Amniotic stem cell (primary cell): ENCODE results near the gene PDLIM7.

Source experiments
- DNase-seq: peaks from one replicate; lab custom pipeline; 2025; lab: John Stamatoyannopoulos, UW

The PDLIM7 gene

DNA sequence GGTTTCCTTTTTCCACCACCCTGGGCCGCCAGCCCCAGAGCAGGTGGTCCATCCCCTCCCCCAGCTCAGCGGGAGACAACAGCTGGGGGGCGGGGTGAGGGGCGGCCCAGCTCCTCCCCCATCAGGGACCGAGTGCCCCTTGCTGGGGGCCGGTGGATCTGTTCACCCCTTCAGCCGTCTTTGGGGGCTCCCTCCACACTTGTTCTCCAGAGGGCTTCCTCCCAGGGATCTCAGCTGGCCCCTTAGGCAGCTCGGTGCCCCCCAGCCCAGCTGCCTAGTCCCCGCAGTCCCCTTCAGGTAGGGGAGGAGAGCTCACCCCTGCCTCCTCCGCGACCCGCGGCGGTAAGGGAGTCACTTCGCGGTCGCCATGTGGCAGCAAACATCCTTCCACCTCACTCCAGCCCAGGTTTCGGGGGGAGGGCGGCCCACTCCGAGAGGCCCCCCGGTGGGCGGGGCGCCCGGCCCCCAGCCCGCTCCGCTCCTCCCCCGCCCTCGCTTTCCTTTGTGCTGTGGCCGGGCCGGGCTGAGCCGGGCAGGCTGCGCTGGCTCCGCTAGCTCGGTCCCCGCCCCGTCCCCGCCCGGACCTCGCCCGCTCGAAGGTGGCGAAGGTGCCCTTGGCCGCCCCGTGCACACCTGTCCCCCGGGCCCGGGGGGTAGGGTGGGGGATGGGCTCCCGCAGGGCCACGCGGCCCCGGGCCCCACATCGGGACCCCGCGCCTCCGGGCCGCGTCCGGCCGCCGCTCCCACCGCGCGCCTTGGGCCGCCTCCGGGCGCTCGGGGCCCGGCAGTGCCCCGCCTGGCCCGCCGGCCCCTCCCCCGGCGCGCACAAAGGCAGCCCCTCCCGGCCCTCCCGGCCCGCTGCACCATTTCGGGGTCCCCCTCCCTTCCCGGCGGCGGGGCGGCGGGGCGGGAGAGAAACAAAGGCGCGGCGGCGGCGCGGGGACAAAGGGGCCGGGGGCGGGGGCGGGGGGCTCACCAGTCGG is 24.7 kb downstream of the PDLIM7 start:
- no peak for DNase-seq

DNA sequence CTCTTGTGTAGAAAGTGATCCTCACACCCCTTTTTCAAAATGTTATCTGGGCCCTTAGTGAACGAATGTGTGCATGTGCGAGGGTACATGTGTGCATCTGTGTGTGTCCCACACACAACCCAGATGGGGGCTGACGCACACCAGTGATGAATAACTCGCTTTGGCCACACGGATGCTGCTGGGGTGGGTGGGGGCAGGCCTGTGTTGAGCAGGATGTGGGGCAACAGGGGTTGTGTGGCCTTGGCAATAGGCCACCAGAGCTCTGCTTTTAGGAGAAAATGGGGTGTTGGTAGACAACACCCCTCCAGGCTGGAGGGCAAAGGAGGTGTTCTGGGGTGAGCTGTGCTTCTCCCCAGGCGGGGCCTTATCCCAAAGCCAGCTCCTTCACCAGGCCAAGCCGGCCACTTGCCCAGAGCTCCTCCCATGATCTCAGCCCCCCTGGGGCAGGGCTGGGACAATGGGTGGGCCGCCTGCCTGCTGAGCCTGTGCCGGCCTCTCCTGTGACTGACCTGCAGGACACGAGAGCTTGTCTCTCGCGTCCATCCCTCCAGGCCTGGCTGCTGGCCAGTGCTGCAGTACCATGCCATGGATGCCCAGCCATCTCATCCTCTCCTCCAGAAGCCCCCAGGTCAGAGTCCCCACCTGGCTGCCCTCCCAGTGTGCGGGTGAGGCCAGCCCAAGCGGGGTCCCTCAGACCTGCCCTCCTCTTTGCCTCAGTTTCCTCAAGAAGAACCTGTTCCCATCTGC is 25.6 kb downstream of the PDLIM7 start:
- no peak for DNase-seq

DNA sequence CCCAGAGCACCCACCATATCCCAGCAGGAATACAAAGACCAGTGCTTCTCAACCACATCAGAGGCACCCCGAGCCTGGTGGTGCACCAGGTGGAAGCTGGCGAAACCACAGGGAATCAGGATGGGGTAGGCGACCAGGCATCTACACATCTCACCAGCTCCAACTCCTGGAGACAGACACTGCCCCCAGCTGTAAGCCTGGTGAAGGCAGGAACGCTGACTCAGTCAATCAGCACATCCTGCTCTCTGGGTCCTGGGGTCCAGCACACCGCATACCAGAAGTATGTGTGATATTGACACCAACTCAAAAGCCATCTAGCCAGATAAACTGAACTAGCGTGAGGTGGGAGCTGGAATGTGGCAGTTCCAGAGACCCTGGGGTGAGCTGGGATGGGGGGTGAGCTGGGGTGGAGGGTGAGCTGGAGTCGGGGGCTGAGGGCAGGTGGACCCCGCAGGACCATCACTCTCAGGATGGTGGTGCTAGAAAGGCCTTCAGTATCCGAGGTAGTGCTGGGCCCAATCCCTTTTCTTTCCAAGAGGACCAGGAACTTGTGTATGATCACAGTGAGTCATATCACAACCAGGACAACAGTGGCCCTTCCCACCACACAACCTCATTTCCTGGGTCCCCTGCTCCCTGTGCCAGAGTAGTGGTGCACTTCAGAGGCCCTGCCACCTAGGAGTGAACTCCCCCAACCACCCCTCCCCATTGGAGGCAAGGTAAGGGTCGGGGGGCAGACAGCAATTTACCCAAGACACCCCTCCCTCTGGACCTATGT is 26.5 kb downstream of the PDLIM7 start:
- DNase-seq = no peak

DNA sequence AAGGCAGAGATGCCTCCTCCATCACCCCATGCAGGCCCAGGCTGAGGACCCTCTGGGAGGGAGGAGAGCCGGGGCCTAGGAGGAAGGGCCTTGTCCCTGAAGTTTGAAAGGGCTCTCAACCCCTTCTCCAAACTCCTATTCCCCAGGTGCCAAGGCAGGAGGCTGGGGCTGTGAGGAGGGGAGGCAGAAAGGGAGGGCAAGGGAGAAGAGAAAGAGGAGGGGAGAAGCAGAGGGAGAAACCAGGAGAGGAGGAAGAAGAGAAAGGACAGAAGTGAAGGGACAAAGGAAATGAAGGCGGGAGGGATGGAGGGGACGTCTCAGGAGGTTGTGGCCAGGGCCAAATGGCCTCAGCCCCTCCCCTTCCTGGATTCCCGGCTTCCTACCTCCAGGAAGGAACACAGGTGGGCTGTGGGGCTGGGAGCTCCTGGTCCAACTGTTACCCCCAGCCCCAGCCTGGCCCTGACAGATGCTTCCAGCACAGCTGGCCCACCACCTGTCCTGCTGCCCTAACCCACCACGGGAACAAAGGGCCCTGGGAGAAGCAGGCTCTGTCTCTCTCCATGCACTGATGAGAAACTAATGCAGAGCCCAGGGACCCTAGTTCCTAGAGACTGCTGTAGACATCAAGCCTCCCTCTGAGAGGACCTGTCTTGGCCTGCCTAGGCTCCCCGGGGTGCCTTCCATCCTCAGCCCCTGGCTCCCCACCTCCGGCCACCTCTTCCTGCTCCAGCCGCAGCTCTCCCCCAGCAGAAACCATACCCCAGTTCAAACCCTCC is 27.5 kb downstream of the PDLIM7 start:
- no peak for DNase-seq

DNA sequence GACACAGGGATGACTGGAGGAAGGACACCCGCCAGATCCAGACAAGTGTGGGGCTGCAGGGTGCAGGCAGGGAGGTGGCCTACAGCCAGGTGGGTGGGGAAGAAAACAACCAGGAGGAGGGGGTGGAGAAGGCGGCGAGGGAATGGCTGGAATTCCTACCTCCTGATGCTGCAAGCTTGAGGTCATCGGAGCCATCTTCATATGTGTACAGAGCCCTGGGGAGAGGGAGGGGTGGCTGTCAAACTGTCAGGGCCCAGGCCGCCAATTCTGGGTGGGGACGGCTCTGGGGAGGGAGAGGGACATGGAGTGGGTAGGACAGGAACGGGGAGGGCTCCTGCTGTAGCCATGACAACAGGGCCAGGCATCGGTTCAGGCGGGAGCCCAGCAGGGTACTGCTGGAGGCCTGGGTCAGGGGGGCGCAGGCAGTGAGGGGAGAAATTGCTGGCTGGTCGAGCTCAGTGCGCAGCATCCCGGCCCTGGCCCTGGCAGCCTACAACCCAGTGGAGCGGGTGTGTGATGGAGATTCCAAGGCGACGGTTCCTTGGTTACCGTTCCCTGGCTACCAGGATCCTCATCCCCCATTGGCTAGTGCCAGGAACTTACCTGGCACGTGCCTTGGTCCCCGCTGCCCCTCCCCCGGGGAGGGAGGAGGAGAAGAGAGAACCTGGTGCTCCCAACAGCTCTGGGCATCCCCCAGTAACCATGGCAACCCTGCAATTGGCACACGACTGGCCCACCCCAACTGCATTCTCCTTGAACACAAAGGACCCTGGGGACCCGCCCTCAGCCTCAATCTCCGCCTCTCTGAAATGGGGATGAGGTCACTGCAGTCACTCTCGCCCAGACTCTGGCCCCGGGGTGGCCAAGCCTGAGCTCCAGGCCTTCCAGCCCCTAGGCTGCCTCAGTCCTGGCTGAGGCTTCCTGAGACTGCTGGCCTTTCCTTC is 28.4 kb downstream of the PDLIM7 start:
- DNase-seq = no peak

DNA sequence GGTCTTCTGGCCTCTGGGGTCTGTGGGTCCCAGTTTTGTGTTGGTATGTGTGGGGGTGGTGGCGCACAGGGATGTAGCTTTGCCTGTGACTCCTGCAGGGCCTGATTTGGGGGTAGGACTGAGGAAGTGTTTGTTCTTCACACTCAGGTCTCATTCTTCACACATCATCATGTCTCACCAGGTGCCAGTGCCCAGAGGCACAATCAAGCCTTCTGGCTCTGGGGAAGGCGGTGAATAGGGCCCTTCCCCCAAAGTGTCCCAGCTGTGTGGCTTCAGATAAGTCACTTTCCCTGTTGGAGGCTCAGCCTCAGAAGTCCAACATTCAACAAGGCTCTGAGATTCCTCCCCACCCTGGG is 29.1 kb downstream of the PDLIM7 start:
- DNase-seq = no peak

DNA sequence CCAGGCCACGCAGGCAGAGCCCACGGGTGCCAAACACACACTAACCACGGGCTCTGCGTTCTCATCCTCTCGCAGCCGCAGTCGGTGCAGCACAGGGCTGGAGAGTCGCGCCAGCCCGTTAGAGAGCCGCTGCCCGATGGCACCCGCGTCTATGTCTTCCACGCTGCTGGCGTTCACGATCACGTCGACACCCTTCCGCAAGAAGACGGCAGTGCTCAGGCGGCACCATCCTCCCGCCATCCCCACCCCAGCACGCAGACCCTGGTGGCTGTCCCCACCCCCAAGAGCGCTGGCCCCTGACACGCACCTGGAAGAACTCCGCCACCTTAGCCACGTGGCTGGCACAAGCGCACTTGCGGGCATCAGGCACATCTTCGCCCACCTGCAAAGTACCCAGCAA is 30.0 kb downstream of the PDLIM7 start:
- DNase-seq = no peak

DNA sequence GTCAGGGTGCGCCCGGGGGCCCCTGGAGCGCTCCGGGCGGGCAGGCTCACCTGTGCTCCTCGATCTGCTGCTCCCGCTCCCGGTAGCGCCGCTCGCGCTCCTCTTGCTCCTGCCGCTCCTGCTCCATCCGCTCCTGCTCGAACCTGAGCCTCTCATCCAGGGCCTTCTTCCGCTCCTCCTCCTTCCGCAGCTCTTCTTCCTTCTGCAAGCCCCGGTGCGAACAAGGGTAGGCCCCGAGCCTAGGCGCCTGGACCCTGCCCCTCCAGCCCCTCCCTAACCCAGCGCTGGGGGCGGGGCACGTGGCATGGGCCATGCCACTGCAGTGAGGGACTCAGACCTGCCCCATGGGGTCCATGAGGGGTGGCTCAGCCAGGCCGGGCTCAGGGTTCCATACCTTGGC is 30.5 kb downstream of the PDLIM7 start:
- DNase-seq = no peak

DNA sequence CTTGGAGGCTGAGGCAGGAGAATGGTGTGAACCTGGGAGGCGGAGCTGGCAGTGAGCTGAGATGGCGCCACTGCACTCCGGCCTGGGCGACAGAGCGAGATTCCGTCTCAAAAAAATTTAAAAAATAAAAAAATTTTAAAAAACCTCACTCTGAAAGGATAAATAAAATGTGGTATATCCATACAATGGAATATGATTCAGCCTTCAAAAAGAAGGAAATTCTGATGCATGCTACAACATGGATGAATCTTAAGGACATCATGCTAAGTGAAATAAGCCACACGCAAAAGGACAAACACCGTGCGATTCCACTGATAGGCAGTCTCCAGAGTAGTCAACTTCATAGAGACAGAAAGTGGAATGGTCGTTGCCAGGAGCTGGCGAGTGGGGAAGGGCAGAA is 32.4 kb downstream of the PDLIM7 start:
- DNase-seq = no peak

DNA sequence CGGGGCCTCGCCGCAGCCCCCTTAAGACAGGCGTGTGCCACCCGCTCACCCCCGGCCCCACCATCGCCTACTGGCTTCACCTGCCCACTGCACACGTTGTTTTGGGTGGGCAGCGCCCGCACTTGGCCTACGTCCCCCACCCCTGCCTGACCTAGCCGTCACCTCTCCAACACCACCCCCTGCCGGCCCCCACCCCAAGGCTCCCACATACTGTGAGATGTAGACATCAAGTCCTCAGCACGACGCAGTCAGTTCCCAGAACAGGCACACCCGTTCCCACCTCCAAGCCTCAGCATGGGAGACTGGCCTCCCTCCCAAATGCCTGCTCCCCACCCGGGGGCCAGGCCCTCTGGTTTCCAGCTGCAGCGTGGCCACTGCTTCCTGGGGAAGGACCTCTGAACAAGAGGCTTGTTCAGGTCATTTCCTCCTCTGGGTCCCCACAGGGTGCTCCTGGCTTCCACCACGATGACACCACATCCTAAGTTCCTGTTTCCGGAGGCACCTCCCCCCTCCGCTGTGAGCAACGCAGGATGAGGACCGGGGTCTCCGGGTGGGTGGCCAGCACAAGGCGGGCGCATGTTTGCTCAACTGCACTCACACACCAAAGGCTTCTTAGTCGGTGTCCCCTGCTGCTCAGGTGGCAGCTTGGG is 35.3 kb downstream of the PDLIM7 start:
- DNase-seq = no peak

DNA sequence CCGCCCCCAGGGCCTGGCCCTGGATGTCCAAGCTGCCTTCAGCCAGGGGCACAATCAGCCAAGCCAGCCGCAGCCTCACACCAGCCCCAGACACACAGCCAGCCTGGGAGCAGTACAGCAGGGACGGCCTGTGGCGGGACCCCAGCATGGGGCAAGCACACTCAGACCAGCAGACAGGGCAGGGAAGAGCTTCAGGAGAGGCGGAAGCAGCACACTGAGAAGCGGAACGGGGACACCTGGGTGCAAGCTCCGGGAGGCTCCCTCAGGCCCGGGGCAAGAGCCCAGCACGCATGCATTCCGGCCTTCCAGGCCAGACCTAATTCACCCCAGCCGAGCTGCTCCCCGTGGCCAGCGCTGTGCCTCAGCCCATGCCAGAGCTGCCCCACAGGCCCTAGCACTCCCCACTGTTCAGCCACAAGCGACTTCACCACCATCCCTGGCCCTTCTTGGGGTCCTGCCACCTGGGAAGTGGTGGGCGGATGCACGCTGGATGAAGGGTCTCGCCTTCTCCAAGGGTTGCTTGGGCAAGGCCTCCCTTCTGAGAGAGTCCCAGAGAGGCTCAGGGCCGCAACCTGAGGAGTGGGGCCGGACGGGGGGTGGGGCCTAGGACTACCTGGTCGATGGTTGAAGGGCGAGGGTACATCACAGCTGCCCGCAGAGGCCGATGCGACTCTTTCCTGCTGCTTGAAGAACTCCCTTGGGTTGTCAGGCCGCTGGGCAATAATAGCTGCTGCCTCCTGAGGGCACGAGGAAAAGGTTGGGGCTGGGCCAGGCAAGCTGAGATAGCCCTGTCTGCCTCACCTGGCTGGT is 37.4 kb downstream of the PDLIM7 start:
- no peak for DNase-seq

DNA sequence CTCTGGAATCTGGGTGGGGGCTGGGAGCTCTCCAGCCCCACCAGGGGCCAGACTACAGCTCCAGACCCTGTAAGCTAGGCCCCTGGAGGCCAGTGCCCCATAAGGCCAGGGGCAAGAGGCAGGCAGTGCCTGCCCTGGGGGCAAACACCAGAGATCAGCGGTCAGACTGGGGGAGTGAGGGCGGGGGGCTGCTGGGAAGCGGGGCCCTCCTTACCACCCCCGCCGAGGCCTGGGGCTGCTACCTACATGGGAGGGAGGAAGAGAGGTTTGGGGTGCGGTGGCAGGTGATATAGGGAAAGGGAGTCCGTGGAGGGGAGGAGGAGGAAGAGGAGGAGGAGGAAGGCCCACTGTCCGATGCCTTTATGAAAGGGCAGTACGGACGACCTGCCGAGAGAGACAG is 38.0 kb downstream of the PDLIM7 start:
- no peak for DNase-seq

DNA sequence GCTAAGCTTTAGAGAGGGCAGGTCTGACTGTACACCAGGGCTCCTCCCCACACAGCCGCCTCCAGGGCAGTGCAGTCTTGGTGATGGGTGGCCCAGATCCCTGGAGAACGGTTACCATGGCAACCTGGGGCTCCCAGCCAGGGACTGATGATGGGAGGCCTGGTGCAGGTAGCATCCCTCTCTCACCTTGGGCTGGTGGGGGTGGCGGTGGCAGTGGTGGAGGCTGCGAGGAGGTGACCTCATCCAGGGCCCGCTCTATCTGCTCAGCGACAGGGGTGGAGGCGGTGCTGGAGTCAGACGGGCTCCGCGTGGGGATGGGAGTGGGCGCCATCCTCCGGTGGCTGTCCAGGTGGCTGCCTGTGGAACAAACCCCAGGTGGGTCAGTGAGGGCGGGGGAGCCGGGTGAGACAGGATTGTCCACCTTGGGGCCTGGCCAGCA is 38.5 kb downstream of the PDLIM7 start:
- DNase-seq = no peak

DNA sequence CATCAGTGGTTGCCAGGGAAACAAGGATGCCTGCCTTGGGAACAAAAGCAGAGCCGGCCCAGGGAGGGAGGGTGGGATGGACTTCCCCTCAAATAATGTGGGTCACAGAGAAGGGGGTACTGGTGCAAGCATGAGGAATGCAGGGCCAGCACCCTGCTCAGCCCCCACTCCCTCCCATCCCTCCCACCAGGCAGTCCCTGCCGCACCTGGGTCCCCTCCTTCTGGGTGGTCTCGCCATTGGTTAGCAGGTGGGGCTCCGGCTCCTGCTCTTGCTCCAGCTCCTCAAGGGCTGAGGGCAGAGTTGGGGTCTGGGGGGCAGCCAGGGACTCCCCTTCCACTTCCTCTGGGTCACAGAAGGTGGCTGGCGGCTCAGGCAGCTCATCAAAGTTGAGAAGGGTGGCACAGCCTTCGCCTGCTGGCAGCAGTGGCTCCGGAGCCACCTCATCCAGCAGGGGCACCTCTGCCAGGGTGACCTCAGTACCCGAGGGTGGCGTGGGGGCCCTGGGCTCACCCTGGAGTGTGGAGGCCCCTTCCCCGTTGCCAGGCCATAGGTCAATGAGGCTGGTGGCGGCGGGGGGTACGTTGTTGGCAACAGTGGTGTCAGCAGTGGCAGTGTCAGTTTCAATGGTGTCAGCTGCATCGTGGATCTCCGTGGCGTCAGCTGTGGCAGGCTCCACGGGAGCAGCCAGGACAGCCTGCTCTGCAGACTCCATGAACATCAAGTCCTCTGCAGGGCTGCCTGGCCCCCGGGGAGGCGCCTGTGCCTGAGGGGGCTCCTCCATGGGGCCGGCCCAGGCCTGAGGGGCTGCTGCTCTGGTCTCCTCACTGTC is 39.3 kb downstream of the PDLIM7 start:
- DNase-seq = no peak

DNA sequence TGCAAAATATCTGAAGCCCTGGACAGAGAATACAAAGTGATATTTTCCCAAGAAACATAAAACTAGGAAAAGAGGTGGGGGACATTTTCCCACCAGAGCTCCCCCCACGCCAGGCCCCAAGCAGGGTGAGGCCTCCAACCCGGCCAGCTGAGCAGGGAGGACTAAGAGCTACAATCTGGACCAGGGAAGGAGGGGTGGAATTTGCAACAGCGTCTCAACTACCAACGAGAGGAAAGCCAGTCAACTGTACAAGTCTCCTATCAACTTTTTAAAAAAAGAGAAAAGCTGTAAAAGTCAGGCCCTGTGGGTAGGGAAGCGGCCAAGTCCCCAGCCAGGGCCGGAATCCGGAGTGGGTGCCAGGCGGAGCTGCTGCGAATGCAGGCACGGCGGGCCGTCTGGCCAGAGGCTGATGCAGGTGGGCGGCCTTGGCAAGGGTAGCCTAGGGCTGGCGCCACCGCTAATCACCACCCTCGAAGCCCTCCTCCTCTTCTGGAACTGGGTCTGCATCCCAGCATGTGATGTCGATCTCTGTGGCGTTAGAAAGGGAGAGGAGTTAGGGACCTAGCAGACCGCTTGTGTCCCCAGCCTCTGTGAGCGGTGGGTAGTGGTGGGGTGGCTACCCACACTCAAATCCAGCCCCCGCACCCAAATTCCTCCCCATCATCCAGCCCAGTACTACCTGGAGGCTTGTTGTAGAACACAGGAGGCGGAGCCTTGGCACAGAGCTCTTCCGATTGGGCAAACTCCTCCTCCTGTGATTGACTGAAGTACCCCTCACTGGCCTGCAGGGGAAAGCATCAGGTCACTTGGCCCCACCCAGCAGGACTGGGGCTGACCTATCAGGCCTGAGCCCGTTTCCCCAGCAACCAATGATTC is 40.2 kb downstream of the PDLIM7 start:
- DNase-seq = peak; percentile 90

DNA sequence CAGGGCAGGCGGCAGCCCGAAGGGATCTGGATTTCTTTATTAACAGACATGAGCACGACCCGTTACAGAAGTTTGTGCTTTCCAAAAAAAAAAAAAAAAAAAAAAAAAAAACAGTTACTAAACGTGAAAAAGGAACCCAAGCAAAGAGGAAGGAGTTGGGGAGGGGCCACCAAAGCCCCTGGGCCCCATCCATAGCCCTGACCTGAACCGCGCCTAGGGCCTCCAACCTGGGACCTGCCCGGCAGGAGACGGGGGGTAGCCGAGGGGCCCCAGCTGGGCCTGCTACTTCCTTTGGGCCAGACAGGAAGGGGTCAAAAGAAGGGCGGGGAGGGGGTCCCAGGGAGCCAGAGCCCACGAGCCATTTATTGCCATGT is 40.8 kb downstream of the PDLIM7 start:
- DNase-seq = no peak
